Neural cell (in vitro differentiated cells): ENCODE data around the gene ZNF189. TPM values are rescaled to one million over a fixed set of nuclear protein-coding genes. Genes with fewer than 3 reads are reported as not detected.

Experiments
- H2AFZ ChIP-seq: fragments of 200-600, 300-800 bp; sonication (generic), shearing (Covaris generic); 2 replicates; pipeline ENCODE4 v1.6.0; 2014; ENCODE audit warnings: low read depth, mild to moderate bottlenecking, antibody characterized with exemption, low read length, moderate library complexity
- H3F3A ChIP-seq: fragments of 200-600 bp; shearing (Covaris generic); 2 replicates; pipeline ENCODE4 v1.6.1; 2016; ENCODE audit warnings: mild to moderate bottlenecking, moderate library complexity, mixed read lengths, antibody characterized with exemption, low read length; ENCODE audit not compliant: insufficient read depth, poor library complexity, severe bottlenecking
- H3K27ac ChIP-seq: fragments of 200-600, 300-800 bp; sonication (generic), shearing (Covaris generic); 2 replicates; pipeline ENCODE4 v1.5.1; 2014; ENCODE audit warnings: mild to moderate bottlenecking, low read length, moderate library complexity
- H3K27me3 ChIP-seq: fragments of 300-800, 200-600 bp; sonication (generic), shearing (Covaris generic); 2 replicates; pipeline ENCODE4 v1.6.0; 2014; ENCODE audit warnings: mild to moderate bottlenecking, low read depth, low read length, moderate library complexity; ENCODE audit not compliant: insufficient read depth
- H3K36me3 ChIP-seq: fragments of 300-800, 200-600 bp; sonication (generic), shearing (Covaris generic); 2 replicates; pipeline ENCODE4 v1.5.1; 2014; ENCODE audit warnings: mild to moderate bottlenecking, antibody characterized with exemption, low read length, moderate library complexity; ENCODE audit not compliant: insufficient read depth
- H3K4me2 ChIP-seq: fragments of 300-800, 200-600 bp; sonication (generic), shearing (Covaris generic); 2 replicates; pipeline ENCODE4 v1.6.0; 2014; ENCODE audit warnings: mild to moderate bottlenecking, low read length
- H3K4me3 ChIP-seq: fragments of 300-800, 200-600 bp; sonication (generic), shearing (Covaris generic); 2 replicates; pipeline ENCODE4 v1.5.1; 2014; ENCODE audit warnings: mild to moderate bottlenecking, low read length, moderate library complexity
- H3K79me2 ChIP-seq: fragments of 200-600 bp; shearing (Covaris generic); replicated peaks from 2 replicates; pipeline ENCODE4 v1.6.0; 2014; ENCODE audit warnings: mild to moderate bottlenecking, low read length, moderate library complexity; ENCODE audit not compliant: insufficient read depth
- H3K9ac ChIP-seq: fragments of 300-800, 200-600 bp; sonication (generic), shearing (Covaris generic); 2 replicates; pipeline ENCODE4 v1.6.1; 2016; ENCODE audit warnings: mild to moderate bottlenecking, low read length, mixed read lengths
- H3K9me2 ChIP-seq: fragments of 200-600 bp; shearing (Covaris generic); 2 replicates; pipeline ENCODE4 v1.6.1; 2016; ENCODE audit warnings: mild to moderate bottlenecking, low read length, mixed read lengths; ENCODE audit not compliant: insufficient read depth
- H3K9me3 ChIP-seq: fragments of 200-600, 300-800 bp; sonication (generic), shearing (Covaris generic); 2 replicates; pipeline ENCODE4 v1.6.1; 2016; ENCODE audit warnings: mild to moderate bottlenecking, mixed run types, low read length, moderate library complexity, mixed read lengths
- H4K20me1 ChIP-seq: fragments of 200-600 bp; shearing (Covaris generic); 2 replicates; pipeline ENCODE4 v1.6.1; 2016; ENCODE audit warnings: mild to moderate bottlenecking, mixed run types; ENCODE audit not compliant: insufficient read depth
- CTCF ChIP-seq: fragments of 450-650 bp; IDR thresholded peaks from 2 replicates; pipeline ENCODE4 v1.5.1; 2014; ENCODE audit warnings: antibody characterized with exemption, mild to moderate bottlenecking, moderate library complexity; ENCODE audit not compliant: poor library complexity, severe bottlenecking
- EP300 ChIP-seq: fragments of 450-650 bp; conservative IDR thresholded peaks from 2 replicates; pipeline ENCODE4 v1.6.1; 2014; ENCODE audit warnings: antibody characterized with exemption, mild to moderate bottlenecking, moderate library complexity; ENCODE audit not compliant: poor library complexity, severe bottlenecking
- EZH2 ChIP-seq: fragments of 200-600, 300-800 bp; shearing (Covaris generic), sonication (generic); IDR thresholded peaks from 2 replicates; pipeline ENCODE4 v1.6.1; 2014; ENCODE audit warnings: antibody characterized with exemption, low read length, borderline replicate concordance, mild to moderate bottlenecking; ENCODE audit not compliant: insufficient read depth, poor library complexity, severe bottlenecking
- MXI1 ChIP-seq: fragments of 450-650 bp; conservative IDR thresholded peaks from 2 replicates; pipeline ENCODE4 v1.6.1; 2014; ENCODE audit warnings: antibody characterized with exemption, mild to moderate bottlenecking; ENCODE audit not compliant: poor library complexity, severe bottlenecking
- POLR2AphosphoS5 ChIP-seq: IDR thresholded peaks from 2 replicates; pipeline ENCODE4 v1.6.1; 2012
- RAD21 ChIP-seq: fragments of 450-650 bp; conservative IDR thresholded peaks from 2 replicates; pipeline ENCODE4 v1.6.1; 2014; ENCODE audit warnings: antibody characterized with exemption, mild to moderate bottlenecking, moderate library complexity
- SMC3 ChIP-seq: fragments of 450-650 bp; conservative IDR thresholded peaks from 2 replicates; pipeline ENCODE4 v1.6.1; 2014; ENCODE audit warnings: antibody characterized with exemption, mild to moderate bottlenecking, moderate library complexity; ENCODE audit not compliant: poor library complexity
- TAF1 ChIP-seq: IDR thresholded peaks from 2 replicates; pipeline ENCODE4 v1.6.1; 2012; ENCODE audit warnings: low read depth
- polyA plus RNA-seq: library from polyadenylated mRNA; depleted of rRNA; stranded (reverse); fragments of >200 nt; gene quantifications from 2 replicates; pipeline ENCODE4 v1.2.3, GENCODE V29; 2014
- TF ChIP-seq, protein P1 (sequence below): IDR thresholded peaks from 2 replicates; pipeline ENCODE4 v1.6.1; 2012; ENCODE audit warnings: borderline replicate concordance

Gene ZNF189
- polyA plus RNA-seq, 1 donor from 2014 or later: 28.0 TPM

DNA sequence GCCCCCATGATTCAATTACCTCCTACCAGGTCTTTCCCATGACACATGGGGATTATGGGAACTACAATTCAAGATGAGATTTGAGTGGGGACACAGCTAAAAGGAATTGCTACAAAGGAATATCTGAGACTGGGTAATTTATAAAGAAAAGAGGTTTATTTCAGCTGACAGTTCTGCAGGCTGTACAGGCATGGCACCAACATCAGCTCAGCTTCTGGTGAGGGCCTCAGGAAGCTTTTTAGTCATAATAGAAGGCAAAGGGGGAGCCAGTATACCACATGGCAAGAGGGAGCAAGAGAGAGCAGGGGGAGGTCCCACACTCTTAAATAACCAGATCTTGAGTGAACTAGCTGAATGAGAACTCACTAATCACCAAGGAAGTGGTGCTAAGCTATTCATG, 48.1 kb downstream of the ZNF189 start:
- Histone ChIP-seq H3K27me3 (no peaks in the 10 kb centered on the region), H3K36me3 (no peaks in the 10 kb centered on the region), H3K4me2 (no peak overlapping the region), H3K9ac (no peak overlapping the region), H3K79me2 (no peaks in the 10 kb centered on the region), H3K4me3 (no peak overlapping the region), H2AFZ (no peak overlapping the region), H3K9me2 (no peaks in the 10 kb centered on the region), H3K9me3 (no peaks in the 10 kb centered on the region), H3K27ac (no peak overlapping the region), H4K20me1 (no peaks in the 10 kb centered on the region), H3F3A (no peaks in the 10 kb centered on the region)
- TF ChIP-seq EP300 (no peak), TAF1 (no peak), SMC3 (no peak), MXI1 (no peak), RAD21 (no peak), EZH2 (no peak), POLR2AphosphoS5 (no peak), CTCF (no peak)
- TF ChIP-seq, protein P1, sequence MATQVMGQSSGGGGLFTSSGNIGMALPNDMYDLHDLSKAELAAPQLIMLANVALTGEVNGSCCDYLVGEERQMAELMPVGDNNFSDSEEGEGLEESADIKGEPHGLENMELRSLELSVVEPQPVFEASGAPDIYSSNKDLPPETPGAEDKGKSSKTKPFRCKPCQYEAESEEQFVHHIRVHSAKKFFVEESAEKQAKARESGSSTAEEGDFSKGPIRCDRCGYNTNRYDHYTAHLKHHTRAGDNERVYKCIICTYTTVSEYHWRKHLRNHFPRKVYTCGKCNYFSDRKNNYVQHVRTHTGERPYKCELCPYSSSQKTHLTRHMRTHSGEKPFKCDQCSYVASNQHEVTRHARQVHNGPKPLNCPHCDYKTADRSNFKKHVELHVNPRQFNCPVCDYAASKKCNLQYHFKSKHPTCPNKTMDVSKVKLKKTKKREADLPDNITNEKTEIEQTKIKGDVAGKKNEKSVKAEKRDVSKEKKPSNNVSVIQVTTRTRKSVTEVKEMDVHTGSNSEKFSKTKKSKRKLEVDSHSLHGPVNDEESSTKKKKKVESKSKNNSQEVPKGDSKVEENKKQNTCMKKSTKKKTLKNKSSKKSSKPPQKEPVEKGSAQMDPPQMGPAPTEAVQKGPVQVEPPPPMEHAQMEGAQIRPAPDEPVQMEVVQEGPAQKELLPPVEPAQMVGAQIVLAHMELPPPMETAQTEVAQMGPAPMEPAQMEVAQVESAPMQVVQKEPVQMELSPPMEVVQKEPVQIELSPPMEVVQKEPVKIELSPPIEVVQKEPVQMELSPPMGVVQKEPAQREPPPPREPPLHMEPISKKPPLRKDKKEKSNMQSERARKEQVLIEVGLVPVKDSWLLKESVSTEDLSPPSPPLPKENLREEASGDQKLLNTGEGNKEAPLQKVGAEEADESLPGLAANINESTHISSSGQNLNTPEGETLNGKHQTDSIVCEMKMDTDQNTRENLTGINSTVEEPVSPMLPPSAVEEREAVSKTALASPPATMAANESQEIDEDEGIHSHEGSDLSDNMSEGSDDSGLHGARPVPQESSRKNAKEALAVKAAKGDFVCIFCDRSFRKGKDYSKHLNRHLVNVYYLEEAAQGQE: no peak

DNA sequence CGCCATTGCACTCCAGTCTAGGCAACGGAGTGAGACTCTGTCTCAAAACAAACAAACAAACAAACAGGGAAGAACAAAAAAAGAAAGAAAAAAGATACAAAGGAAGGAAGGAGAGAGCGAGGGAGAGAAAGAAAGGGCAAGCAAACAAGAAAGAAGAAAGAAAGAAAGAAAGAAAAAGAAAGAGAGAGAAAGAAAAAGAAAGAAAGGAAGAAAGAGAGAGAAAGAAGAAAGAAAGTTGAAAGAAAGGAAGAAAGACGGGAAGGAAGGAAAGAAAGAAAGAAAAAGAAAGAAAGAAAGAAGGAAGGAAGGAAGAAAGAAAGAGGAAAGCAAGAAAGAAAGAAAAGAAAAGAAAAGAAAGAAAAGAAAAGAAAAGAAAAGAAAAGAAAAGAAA, 50.0 kb downstream of the ZNF189 start:
- H3K79me2 ChIP-seq: no peaks in the 10 kb centered on the region
- H3F3A ChIP-seq: no peaks in the 10 kb centered on the region
- H3K27ac ChIP-seq: no peak overlapping the region
- no peaks in the 10 kb centered on the region for H3K9me2 ChIP-seq
- peak overlapping the region; percentile 70 for H3K4me3 ChIP-seq
- no peak overlapping the region for H2AFZ ChIP-seq
- TF ChIP-seq POLR2AphosphoS5 (no peak), EZH2 (no peak), CTCF (no peak), SMC3 (no peak), TAF1 (no peak), RAD21 (no peak), MXI1 (no peak), EP300 (no peak)
- TF ChIP-seq, protein P1: no peak
- H3K9ac ChIP-seq: no peak overlapping the region
- no peaks in the 10 kb centered on the region for H3K27me3 ChIP-seq
- H3K36me3 ChIP-seq: no peaks in the 10 kb centered on the region
- no peaks in the 10 kb centered on the region for H3K9me3 ChIP-seq
- H3K4me2 ChIP-seq: no peak overlapping the region
- H4K20me1 ChIP-seq: no peaks in the 10 kb centered on the region
